CD4-positive, alpha-beta T cell (primary cell): ENCODE measurements around the gene MNDA. TPM values are rescaled to one million over a fixed set of nuclear protein-coding genes. Genes with fewer than 3 reads are reported as not detected.
A peak's percentile ranks its signal among the peaks of the same experiment; 100 is the strongest.

ENCODE experiments used
- ATAC-seq: fragments of 200-7000 bp; cut with Tn5 transposase; one replicate; pipeline ENCODE4 v1.10.0; 2022; ENCODE audit warnings: mild to moderate bottlenecking; ENCODE audit not compliant: poor library complexity
- CTCF ChIA-PET: fragments of 350-600 bp; sonication (Branson Sonifier 250); formaldehyde crosslinking; loops from one replicate; lab custom pipeline; 2021; ENCODE audit warnings: antibody characterized with exemption, inconsistent platforms; lab: Charles Lee
- POLR2A ChIA-PET: fragments of 350-600 bp; sonication (Branson Sonifier 250); formaldehyde crosslinking; loops from one replicate; lab custom pipeline; 2021; ENCODE audit warnings: antibody characterized with exemption, inconsistent platforms; lab: Charles Lee
- DNase-seq, 14 experiments: peaks; one replicate each; pipeline ENCODE4 v3.0.0-alpha.2; 2013 to 2020; ENCODE audit warnings: mixed read lengths in 2 of 14
- H3K27ac ChIP-seq, 2 donors: one replicate each; pipeline versions ENCODE4 v1.5.1 to v1.7.0; 2013; ENCODE audit warnings: low read length in 2 of 2, low read depth in 1 of 2, mild to moderate bottlenecking in 1 of 2
- H3K27me3 ChIP-seq, 2 experiments: 1 replicate in 1 of 2; 2 replicates in 1 of 2; pipeline versions ENCODE4 v1.6.1 to v1.7.0; 2013; ENCODE audit warnings: low read length in 2 of 2, control low read depth in 1 of 2, mild to moderate bottlenecking in 1 of 2, moderate library complexity in 1 of 2; ENCODE audit not compliant: insufficient read depth in 2 of 2, control insufficient read depth in 1 of 2
- H3K36me3 ChIP-seq: one replicate; pipeline ENCODE4 v1.6.1; 2013; ENCODE audit warnings: low read length, control low read depth; ENCODE audit not compliant: insufficient read depth
- H3K4me1 ChIP-seq: one replicate; pipeline ENCODE4 v1.6.1; 2013; ENCODE audit warnings: low read length, control low read depth; ENCODE audit not compliant: insufficient read depth
- H3K4me3 ChIP-seq: one replicate; pipeline ENCODE4 v1.5.1; 2013; ENCODE audit warnings: mild to moderate bottlenecking, low read length, moderate library complexity
- H3K9me3 ChIP-seq, 2 experiments: 1 replicate in 1 of 2; 2 replicates in 1 of 2; pipeline versions ENCODE4 v1.6.1 to v1.7.0; 2013; ENCODE audit warnings: low read length in 2 of 2, mild to moderate bottlenecking in 2 of 2, control low read depth in 1 of 2, moderate library complexity in 1 of 2; ENCODE audit not compliant: control insufficient read depth in 1 of 2, insufficient read depth in 1 of 2
- H3K27ac Mint-ChIP-seq: one replicate; pipeline ENCODE4 v1.8.0; 2020; ENCODE audit warnings: mixed read lengths
- H3K27me3 Mint-ChIP-seq: one replicate; pipeline ENCODE4 v1.8.0; 2021; ENCODE audit warnings: mixed read lengths
- H3K36me3 Mint-ChIP-seq: one replicate; pipeline ENCODE4 v1.8.0; 2021; ENCODE audit warnings: low read depth, mixed read lengths
- H3K4me1 Mint-ChIP-seq: one replicate; pipeline ENCODE4 v1.8.0; 2021; ENCODE audit warnings: low read depth, mixed read lengths
- H3K4me3 Mint-ChIP-seq: one replicate; pipeline ENCODE4 v1.8.0; 2020; ENCODE audit warnings: mild to moderate bottlenecking, mixed read lengths
- H3K9me3 Mint-ChIP-seq: one replicate; pipeline ENCODE4 v1.8.0; 2020; ENCODE audit warnings: mixed read lengths
- CTCF ChIP-seq: fragments of 200-600 bp; IDR thresholded peaks from one replicate; pipeline ENCODE4 v1.8.0; 2022; ENCODE audit warnings: antibody characterized with exemption, mild to moderate bottlenecking
- intact Hi-C, 2 experiments: fragments of 100-400 bp; cut with DNase I in 1 of 2; cut with micrococcal nuclease in 1 of 2; formaldehyde crosslinking; loops; one replicate each; pipeline versions ENCODE4 v1.15.1 to v1.9.0; 2023 to 2025; cut with DNase I, micrococcal nuclease
- total RNA-seq, 174 experiments: library from RNA in 2 of 174; stranded (reverse) in 2 of 174; gene quantifications; one replicate each; pipeline ENCODE4 v1.2.3 and lab custom pipeline; 2021 to 2026

The MNDA gene
- total RNA-seq, 2 experiments from 2014 or later: 0.88 to 1.1 TPM

GRCh38 chr1:158809256-158809655 is 21.9 kb upstream of the MNDA start:
- H3K36me3 ChIP-seq: no peaks in the 10 kb centered on the region
- CTCF ChIA-PET: no interaction called here
- no peaks in the 10 kb centered on the region for H3K36me3 Mint-ChIP-seq
- no peaks in the 10 kb centered on the region for H3K4me1 Mint-ChIP-seq
- ATAC-seq (no peak), DNase-seq (peak in 1 of 14 experiments; percentile 7)
- no peak overlapping the region for H3K27ac ChIP-seq
- no peaks in the 10 kb centered on the region for H3K9me3 Mint-ChIP-seq
- H3K27me3 ChIP-seq: no peaks in the 10 kb centered on the region
- H3K27ac Mint-ChIP-seq: no peak overlapping the region
- H3K4me1 ChIP-seq: no peaks in the 10 kb centered on the region
- intact Hi-C loops: no loop called here
- no peak overlapping the region for H3K4me3 ChIP-seq
- POLR2A ChIA-PET: no interaction called here
- no peaks in the 10 kb centered on the region for H3K9me3 ChIP-seq
- TF ChIP-seq CTCF: no peak
- peaks cover 7% of the 10 kb centered on the region for H3K27me3 Mint-ChIP-seq
- no peak overlapping the region for H3K4me3 Mint-ChIP-seq

- no peak overlapping the region for H3K27ac Mint-ChIP-seq
- no peaks in the 10 kb centered on the region for H3K4me1 Mint-ChIP-seq
- no peak for TF ChIP-seq CTCF
- Histone ChIP-seq H3K4me3 (no peak overlapping the region), H3K4me1 (no peaks in the 10 kb centered on the region), H3K9me3 (no peaks in the 10 kb centered on the region), H3K36me3 (no peaks in the 10 kb centered on the region), H3K27ac (no peak overlapping the region), H3K27me3 (no peaks in the 10 kb centered on the region)
- ATAC-seq: no peak
- intact Hi-C loops: no loop called here
- H3K4me3 Mint-ChIP-seq: no peak overlapping the region
- ChIA-PET POLR2A (no interaction called here), CTCF (no interaction called here)
- H3K27me3 Mint-ChIP-seq: peaks cover 6% of the 10 kb centered on the region
- no peaks in the 10 kb centered on the region for H3K36me3 Mint-ChIP-seq
- H3K9me3 Mint-ChIP-seq: no peaks in the 10 kb centered on the region
- DNase-seq: peak in 3 of 14 experiments; percentile 8 to 31 (median 22)
Observed at GRCh38 chr1:158809862-158810261, 21.3 kb upstream of the MNDA start.

GRCh38 chr1:158810311-158810710 is 20.8 kb upstream of the MNDA start:
- no peak overlapping the region for H3K27ac ChIP-seq
- no peaks in the 10 kb centered on the region for H3K36me3 ChIP-seq
- ChIA-PET POLR2A (no interaction called here), CTCF (no interaction called here)
- Mint-ChIP-seq H3K27ac (no peak overlapping the region), H3K36me3 (no peaks in the 10 kb centered on the region), H3K4me3 (no peak overlapping the region), H3K9me3 (no peaks in the 10 kb centered on the region), H3K4me1 (no peaks in the 10 kb centered on the region), H3K27me3 (peaks cover 6% of the 10 kb centered on the region)
- DNase-seq (no peak), ATAC-seq (no peak)
- no peaks in the 10 kb centered on the region for H3K9me3 ChIP-seq
- intact Hi-C loops: no loop called here
- H3K4me1 ChIP-seq: no peaks in the 10 kb centered on the region
- no peak for TF ChIP-seq CTCF
- H3K27me3 ChIP-seq: no peaks in the 10 kb centered on the region
- H3K4me3 ChIP-seq: no peak overlapping the region
